ENCODE results near the gene AXIN1.

GRCh38 chr16:240559-240958 is 112.0 kb downstream of the AXIN1 start:
- TF ChIP-seq FOS (IDR thresholded peaks at IDR 0.05; ENCODE audit: borderline replicate concordance, insufficient read depth, low read length) (no peak), CTCF (IDR thresholded peaks at IDR 0.05; ENCODE audit: extremely low read depth in 1 of 2, insufficient read depth in 1 of 2, low read depth in 1 of 2, low read length in 2 of 2) (no peak), POLR2A (IDR thresholded peaks at IDR 0.05; ENCODE audit: low read depth, low read length) (no peak), EZH2 (IDR thresholded peaks at IDR 0.05; ENCODE audit: borderline replicate concordance, low read depth, low read length, severe bottlenecking) (no peak), POLR2AphosphoS5 (IDR thresholded peaks at IDR 0.05; ENCODE audit: insufficient read depth, low read depth, low read length) (no peak), MAX (IDR thresholded peaks at IDR 0.05; ENCODE audit: insufficient read depth, insufficient read length) (no peak), JUN (IDR thresholded peaks at IDR 0.05; ENCODE audit: borderline replicate concordance, insufficient read depth, insufficient read length, low read depth) (no peak)

All from endothelial cell of umbilical vein (primary cell).